H1 (cell line): ENCODE results near the gene NFKBIZ. TPM values are rescaled to one million over a fixed set of nuclear protein-coding genes. Genes with fewer than 3 reads are reported as not detected.

ENCODE experiments used
- CTCF ChIA-PET: fragments of 300-600 bp; sonication (Branson Sonifier 250); formaldehyde crosslinking; loops from one replicate; lab custom pipeline; 2021; ENCODE audit not compliant: partially characterized antibody; lab: Charles Lee
- POLR2A ChIA-PET: fragments of 300-600 bp; sonication (Branson Sonifier 250); formaldehyde crosslinking; loops from one replicate; lab custom pipeline; 2021; ENCODE audit warnings: inconsistent platforms; ENCODE audit not compliant: partially characterized antibody; lab: Charles Lee
- DNase-seq, 2 experiments: peaks; one replicate each; pipeline versions ENCODE4 v3.0.0 to v3.0.0-alpha.2; 2010 to 2022; ENCODE audit warnings: low spot score in 2 of 2, low read depth in 1 of 2, mixed read lengths in 1 of 2
- FAIRE-seq: peaks from 2 replicates; lab custom pipeline; 2011; peaks lifted over from hg19 to GRCh38; lab: Jason Lieb, UNC
- H2AFZ ChIP-seq: 2 replicates; pipeline ENCODE4 v1.8.1; 2012; ENCODE audit warnings: low read length, inconsistent platforms
- H2AK5ac ChIP-seq: 2 replicates; pipeline ENCODE4 v1.6.1; 2013; ENCODE audit warnings: low read depth, low read length
- H2BK120ac ChIP-seq: replicated peaks from 2 replicates; pipeline ENCODE3; 2013; ENCODE audit warnings: low read depth, low read length, inconsistent platforms
- H2BK12ac ChIP-seq: 2 replicates; pipeline ENCODE4 v1.6.1; 2013; ENCODE audit warnings: low read depth, low read length
- H2BK15ac ChIP-seq: 2 replicates; pipeline ENCODE4 v1.6.1; 2013; ENCODE audit warnings: low read length
- H2BK20ac ChIP-seq: 2 replicates; pipeline ENCODE4 v1.6.1; 2013; ENCODE audit warnings: low read length
- H2BK5ac ChIP-seq: 2 replicates; pipeline ENCODE4 v1.6.1; 2013; ENCODE audit warnings: low read depth, low read length
- H3K14ac ChIP-seq: 2 replicates; pipeline ENCODE4 v1.6.1; 2013; ENCODE audit warnings: inconsistent platforms; ENCODE audit not compliant: insufficient read length
- H3K18ac ChIP-seq: 2 replicates; pipeline ENCODE4 v1.6.1; 2013; ENCODE audit warnings: low read length; ENCODE audit errors: extremely low read depth
- H3K23ac ChIP-seq: 2 replicates; pipeline ENCODE4 v1.6.1; 2013; ENCODE audit warnings: inconsistent platforms; ENCODE audit not compliant: insufficient read length
- H3K23me2 ChIP-seq: 2 replicates; pipeline ENCODE4 v1.6.1; 2013; ENCODE audit warnings: low read depth, low read length
- H3K27ac ChIP-seq: 2 replicates; pipeline ENCODE4 v1.6.1; 2011; ENCODE audit warnings: low read depth, low read length, inconsistent platforms
- H3K27me3 ChIP-seq, 4 experiments: replicated peaks in 1 of 4; 1 replicate in 1 of 4; 2 replicates in 3 of 4; pipeline versions ENCODE4 v1.6.1 to v1.8.1; 2011 to 2013; ENCODE audit warnings: low read length in 3 of 4, mild to moderate bottlenecking in 3 of 4, inconsistent platforms in 2 of 4, mixed read lengths in 2 of 4, moderate library complexity in 1 of 4; ENCODE audit not compliant: control insufficient read depth in 3 of 4, insufficient read depth in 3 of 4; ENCODE audit errors: extremely low read depth in 1 of 4
- H3K36me3 ChIP-seq, 4 experiments: 2 replicates each; pipeline versions ENCODE4 v1.6.1 to v1.8.1; 2011 to 2013; ENCODE audit warnings: mild to moderate bottlenecking in 4 of 4, low read length in 3 of 4, moderate library complexity in 2 of 4, control low read depth in 1 of 4, inconsistent platforms in 1 of 4; ENCODE audit not compliant: insufficient read depth in 4 of 4, control insufficient read depth in 2 of 4
- H3K4ac ChIP-seq: replicated peaks from 2 replicates; pipeline ENCODE3; 2013; ENCODE audit warnings: low read length, low read depth, mixed read lengths, inconsistent platforms; ENCODE audit not compliant: insufficient read length
- H3K4me1 ChIP-seq, 4 experiments: replicated peaks in 1 of 4; 1 replicate in 1 of 4; 2 replicates in 3 of 4; pipeline versions ENCODE4 v1.6.1 to v1.8.1; 2011 to 2013; ENCODE audit warnings: low read length in 3 of 4, inconsistent platforms in 2 of 4, mixed read lengths in 1 of 4; ENCODE audit not compliant: insufficient read depth in 4 of 4, control insufficient read depth in 3 of 4
- H3K4me2 ChIP-seq, 2 experiments: 2 replicates each; pipeline versions ENCODE4 v1.6.1 to v1.8.1; 2011 to 2013; ENCODE audit warnings: low read depth in 2 of 2, low read length in 2 of 2, control low read depth in 1 of 2, inconsistent platforms in 1 of 2, mild to moderate bottlenecking in 1 of 2; ENCODE audit not compliant: insufficient read depth in 1 of 2
- H3K4me3 ChIP-seq, 4 experiments: fragments of 200-600, 300-600 bp in 1 of 4; sonication (generic), shearing (Covaris generic), sonication (Bioruptor Twin) in 1 of 4; 2 replicates each; pipeline versions ENCODE4 v1.5.1 to v1.8.1; 2011 to 2016; ENCODE audit warnings: low read length in 4 of 4, low read depth in 3 of 4, control low read depth in 2 of 4, inconsistent platforms in 2 of 4, mild to moderate bottlenecking in 2 of 4, mixed read lengths in 1 of 4, moderate library complexity in 1 of 4; ENCODE audit not compliant: insufficient read depth in 2 of 4; ENCODE audit errors: extremely low read depth in 1 of 4
- H3K56ac ChIP-seq: replicated peaks from 2 replicates; pipeline ENCODE3; 2013; ENCODE audit warnings: low read depth, mild to moderate bottlenecking, mixed read lengths, low read length, inconsistent platforms; ENCODE audit not compliant: insufficient read length
- H3K79me1 ChIP-seq: 2 replicates; pipeline ENCODE4 v1.6.1; 2013; ENCODE audit warnings: low read depth, low read length, control low read depth
- H3K79me2 ChIP-seq, 2 experiments: 2 replicates each; pipeline versions ENCODE4 v1.6.1 to v1.8.1; 2012 to 2013; ENCODE audit warnings: low read length in 2 of 2, mild to moderate bottlenecking in 2 of 2, inconsistent platforms in 1 of 2; ENCODE audit not compliant: insufficient read depth in 2 of 2, control insufficient read depth in 1 of 2
- H3K9ac ChIP-seq, 4 experiments: replicated peaks in 1 of 4; 1 replicate in 1 of 4; 2 replicates in 3 of 4; pipeline versions ENCODE4 v1.6.1 to v1.8.1; 2011 to 2013; ENCODE audit warnings: low read depth in 3 of 4, low read length in 3 of 4, control low read depth in 2 of 4, mild to moderate bottlenecking in 2 of 4, moderate library complexity in 2 of 4, inconsistent platforms in 1 of 4; ENCODE audit errors: extremely low read depth in 1 of 4
- H3K9me3 ChIP-seq, 2 experiments: 2 replicates each; pipeline versions ENCODE4 v1.6.1 to v1.8.1; 2012 to 2013; ENCODE audit warnings: mild to moderate bottlenecking in 2 of 2, moderate library complexity in 2 of 2, control low read depth in 1 of 2, inconsistent platforms in 1 of 2, low read depth in 1 of 2, low read length in 1 of 2, mixed read lengths in 1 of 2; ENCODE audit not compliant: insufficient read depth in 2 of 2
- H4K20me1 ChIP-seq, 2 experiments: replicated peaks in 1 of 2; 2 replicates each; pipeline versions ENCODE3 to v1.8.1; 2011 to 2013; ENCODE audit warnings: inconsistent platforms in 2 of 2, low read length in 2 of 2, mild to moderate bottlenecking in 1 of 2; ENCODE audit not compliant: insufficient read depth in 2 of 2, control insufficient read depth in 1 of 2
- H4K5ac ChIP-seq: 2 replicates; pipeline ENCODE4 v1.6.1; 2013; ENCODE audit warnings: low read length, low read depth, mixed read lengths, inconsistent platforms; ENCODE audit not compliant: insufficient read length
- H4K8ac ChIP-seq: 2 replicates; pipeline ENCODE4 v1.8.0; 2013; ENCODE audit warnings: mild to moderate bottlenecking, moderate library complexity, low read length, inconsistent platforms; ENCODE audit not compliant: insufficient read depth; ENCODE audit errors: extremely low read depth
- H4K91ac ChIP-seq: replicated peaks from 2 replicates; pipeline ENCODE3; 2013; ENCODE audit warnings: low read length, mixed read lengths, inconsistent platforms; ENCODE audit not compliant: insufficient read length
- BCL11A ChIP-seq, 2 experiments: IDR thresholded peaks; one replicate each; pipeline ENCODE4 v1.6.1; 2011; ENCODE audit warnings: low read depth in 2 of 2, low read length in 2 of 2, mild to moderate bottlenecking in 2 of 2
- CHD1 ChIP-seq: IDR thresholded peaks from 2 replicates; pipeline ENCODE4 v1.6.1; 2012; ENCODE audit warnings: low read depth, low read length, improper control_type of control experiment
- CHD2 ChIP-seq: IDR thresholded peaks from 2 replicates; pipeline ENCODE4 v1.6.1; 2012; ENCODE audit warnings: low read length, improper control_type of control experiment
- CTBP2 ChIP-seq: IDR thresholded peaks from 2 replicates; pipeline ENCODE4 v1.7.0; 2011; ENCODE audit warnings: borderline replicate concordance, mild to moderate bottlenecking, moderate library complexity, mixed read lengths, low read length; ENCODE audit not compliant: insufficient read depth, insufficient read length
- HDAC6 ChIP-seq: IDR thresholded peaks from one replicate; pipeline ENCODE4 v1.7.1; 2012; ENCODE audit warnings: low read depth, mild to moderate bottlenecking, inconsistent platforms, low read length, moderate library complexity
- KDM4A ChIP-seq: IDR thresholded peaks from one replicate; pipeline ENCODE4 v1.7.1; 2012; ENCODE audit warnings: low read depth, mild to moderate bottlenecking, moderate library complexity, low read length, inconsistent platforms; ENCODE audit not compliant: severe bottlenecking
- RAD21 ChIP-seq, 2 experiments: IDR thresholded peaks in 1 of 2; conservative IDR thresholded peaks in 1 of 2; 2 replicates each; pipeline ENCODE4 v1.6.1; 2011; ENCODE audit warnings: low read depth in 2 of 2, low read length in 2 of 2, improper control_type of control experiment in 1 of 2, inconsistent platforms in 1 of 2, mild to moderate bottlenecking in 1 of 2, moderate library complexity in 1 of 2
- RBBP5 ChIP-seq: IDR thresholded peaks from 2 replicates; pipeline ENCODE4 v1.7.1; 2012; ENCODE audit warnings: low read depth, mild to moderate bottlenecking, inconsistent platforms, low read length, moderate library complexity, borderline replicate concordance
- SIRT6 ChIP-seq: IDR thresholded peaks from one replicate; pipeline ENCODE4 v1.7.1; 2012; ENCODE audit warnings: low read length, inconsistent platforms
- YY1 ChIP-seq: IDR thresholded peaks from 2 replicates; pipeline ENCODE4 v1.6.1; 2011; ENCODE audit warnings: low read depth, mild to moderate bottlenecking, low read length
- polyA plus RNA-seq, 7 experiments: library from polyadenylated mRNA; depleted of rRNA in 3 of 7; stranded (reverse) in 5 of 7; unstranded in 2 of 7; fragments of >200 nt in 5 of 7; fragments of 200-250 nt in 2 of 7; gene quantifications; 1 replicate in 5 of 7; 2 replicates in 1 of 7; 4 replicates in 1 of 7; pipeline versions ENCODE4 v1.2.1 to v1.2.3, GENCODE V29; 2011 to 2013; ENCODE audit warnings: missing spikeins in 2 of 7, mixed read lengths in 2 of 7
- total RNA-seq: library from RNA; stranded (reverse); fragmentation: NEBNext Ultra II Directional; extraction: Animal tissue kit (Norgen Biotek cat#: 25700); gene quantifications from 2 replicates; pipeline ENCODE4 v1.2.1, GENCODE V29; 2021
- TF ChIP-seq, protein P1 (sequence below): IDR thresholded peaks from 2 replicates; pipeline ENCODE4 v1.6.1; 2012; ENCODE audit warnings: inconsistent platforms

The NFKBIZ gene
- total and polyA plus RNA-seq, 2 of the 8 experiments (the other 6 are each of a cell fraction or from before 2014, with no cell fraction given): 7.2 to 24.5 TPM

DNA sequence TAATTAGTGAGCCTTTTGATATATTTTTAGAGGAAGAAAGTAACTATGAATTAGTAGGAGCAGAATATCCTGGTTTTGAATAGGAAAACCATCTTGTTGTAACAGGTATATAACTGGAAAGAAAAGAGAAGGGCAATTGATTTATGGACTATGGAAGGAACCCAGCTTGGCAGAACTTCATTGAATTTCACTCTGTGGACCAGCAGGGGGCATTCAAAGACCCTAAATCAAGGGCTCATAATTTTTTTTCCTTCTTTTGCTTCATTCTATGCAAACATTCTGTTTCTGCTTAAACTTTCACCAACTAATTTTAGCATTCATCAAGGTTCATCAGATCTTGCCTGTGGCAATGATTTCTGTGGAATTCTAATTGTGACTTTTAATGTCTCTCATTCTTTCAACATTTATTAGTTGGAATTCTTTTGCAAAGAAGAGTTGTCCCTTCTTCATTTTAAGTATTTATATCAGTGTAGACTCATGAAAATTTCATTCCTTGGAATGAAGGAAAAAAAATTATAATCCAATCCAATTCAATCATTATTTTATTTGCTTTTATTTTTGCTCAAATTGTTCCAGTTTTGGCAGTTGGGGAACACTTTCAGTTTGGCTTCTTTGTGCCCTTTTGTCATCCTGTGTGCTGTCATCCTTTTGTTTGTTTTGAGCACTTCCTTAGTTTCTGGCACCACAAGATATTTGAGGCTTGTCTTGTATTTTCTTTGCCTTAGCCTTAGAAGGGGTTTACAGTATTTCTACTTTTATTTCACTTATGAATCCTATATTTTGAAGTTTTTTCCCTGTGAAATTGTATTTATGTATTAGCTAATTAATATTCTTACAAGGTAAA lies 39.9 kb upstream of the NFKBIZ start:
- H2AK5ac ChIP-seq: no peak overlapping the region
- H3K4ac ChIP-seq: no peak overlapping the region
- H3K79me1 ChIP-seq: no peaks in the 10 kb centered on the region
- H4K20me1 ChIP-seq: no peaks in the 10 kb centered on the region
- H3K23me2 ChIP-seq: no peaks in the 10 kb centered on the region
- H3K27me3 ChIP-seq: no peaks in the 10 kb centered on the region
- H2BK15ac ChIP-seq: no peak overlapping the region
- H3K4me2 ChIP-seq: no peak overlapping the region
- no peak overlapping the region for H4K91ac ChIP-seq
- H3K56ac ChIP-seq: no peak overlapping the region
- no peaks in the 10 kb centered on the region; a peak in 1 of 8 replicates for H3K36me3 ChIP-seq
- H3K27ac ChIP-seq: no peak overlapping the region
- no peak overlapping the region for H4K5ac ChIP-seq
- no peak overlapping the region for H3K18ac ChIP-seq
- H2AFZ ChIP-seq: no peak overlapping the region
- H3K23ac ChIP-seq: no peak overlapping the region
- H3K9ac ChIP-seq: no peak overlapping the region
- H3K79me2 ChIP-seq: no peaks in the 10 kb centered on the region
- H2BK20ac ChIP-seq: no peak overlapping the region
- H3K9me3 ChIP-seq: no peaks in the 10 kb centered on the region
- POLR2A ChIA-PET: interaction anchor here (0.9 to 3.4 kb wide), 2 partner anchors 37 to 40 kb away, joined by 5 to 9 read pairs; partner anchors contain the start of gene NFKBIZ
- no peak overlapping the region for H4K8ac ChIP-seq
- FAIRE-seq (peak; percentile 7), DNase-seq (no peak)
- no peaks in the 10 kb centered on the region for H3K4me1 ChIP-seq
- no peak overlapping the region for H2BK120ac ChIP-seq
- H2BK12ac ChIP-seq: no peak overlapping the region
- no peak overlapping the region for H3K4me3 ChIP-seq
- CTCF ChIA-PET: interaction anchor here (0.6 to 8.8 kb wide), 17 partner anchors 13 to 735 kb away, joined by 3 to 174 read pairs (median 4); no protein-coding TSS in a partner anchor
- H2BK5ac ChIP-seq: no peak overlapping the region
- H3K14ac ChIP-seq: no peak overlapping the region
- TF ChIP-seq CHD1: no peak
- no peak for TF ChIP-seq BCL11A (IDR thresholded peaks at IDR 0.05; ENCODE audit: low read depth in 2 of 2, low read length in 2 of 2)
- TF ChIP-seq RBBP5: no peak
- TF ChIP-seq HDAC6: no peak
- no peak for TF ChIP-seq YY1
- TF ChIP-seq CHD2: no peak
- no peak for TF ChIP-seq SIRT6
- TF ChIP-seq, protein P1, sequence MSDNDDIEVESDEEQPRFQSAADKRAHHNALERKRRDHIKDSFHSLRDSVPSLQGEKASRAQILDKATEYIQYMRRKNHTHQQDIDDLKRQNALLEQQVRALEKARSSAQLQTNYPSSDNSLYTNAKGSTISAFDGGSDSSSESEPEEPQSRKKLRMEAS: no peak
- no peak for TF ChIP-seq CTBP2
- TF ChIP-seq RAD21 (IDR thresholded peaks at IDR 0.05 in 1 of 2, conservative IDR thresholded peaks at IDR 0.05 in 1 of 2; ENCODE audit: low read depth in 2 of 2, low read length in 2 of 2): peak; percentile 75 to 82
- TF ChIP-seq KDM4A: no peak
